Posterior vena cava (tissue), 2 donors: ENCODE data around the gene VWA1. TPM values are rescaled to one million over a fixed set of nuclear protein-coding genes. Genes with fewer than 3 reads are reported as not detected.
"Not testable (repeated sequence)": the region's sequence is repeated elsewhere in the genome, so short reads cannot be mapped to it uniquely, and the experiment has no call there.

Source experiments
- DNase-seq: peaks from one replicate; pipeline ENCODE4 v3.0.0-alpha.2; 2020; ENCODE audit warnings: low spot score
- intact Hi-C, 2 donors: fragments of 100-400 bp; cut with DNase I; formaldehyde crosslinking; loops; one replicate each; pipeline versions ENCODE4 v1.14.1 to v1.14.2; 2022 to 2023
- total RNA-seq, 2 donors: library from RNA; stranded (reverse); fragmentation: NEBNext Ultra II Directional; extraction: Animal tissue kit (Norgen Biotek cat#: 25700); gene quantifications; one replicate each; pipeline ENCODE4 v1.2.1, GENCODE V29; 2021
- donor health status: DM: yes; HTN: yes; CAD: no.
- donor health status: DM: yes; HTN: yes; CAD: no.

Gene VWA1
- total RNA-seq, 2 donors from 2014 or later: 59.8 to 67.7 TPM

DNA sequence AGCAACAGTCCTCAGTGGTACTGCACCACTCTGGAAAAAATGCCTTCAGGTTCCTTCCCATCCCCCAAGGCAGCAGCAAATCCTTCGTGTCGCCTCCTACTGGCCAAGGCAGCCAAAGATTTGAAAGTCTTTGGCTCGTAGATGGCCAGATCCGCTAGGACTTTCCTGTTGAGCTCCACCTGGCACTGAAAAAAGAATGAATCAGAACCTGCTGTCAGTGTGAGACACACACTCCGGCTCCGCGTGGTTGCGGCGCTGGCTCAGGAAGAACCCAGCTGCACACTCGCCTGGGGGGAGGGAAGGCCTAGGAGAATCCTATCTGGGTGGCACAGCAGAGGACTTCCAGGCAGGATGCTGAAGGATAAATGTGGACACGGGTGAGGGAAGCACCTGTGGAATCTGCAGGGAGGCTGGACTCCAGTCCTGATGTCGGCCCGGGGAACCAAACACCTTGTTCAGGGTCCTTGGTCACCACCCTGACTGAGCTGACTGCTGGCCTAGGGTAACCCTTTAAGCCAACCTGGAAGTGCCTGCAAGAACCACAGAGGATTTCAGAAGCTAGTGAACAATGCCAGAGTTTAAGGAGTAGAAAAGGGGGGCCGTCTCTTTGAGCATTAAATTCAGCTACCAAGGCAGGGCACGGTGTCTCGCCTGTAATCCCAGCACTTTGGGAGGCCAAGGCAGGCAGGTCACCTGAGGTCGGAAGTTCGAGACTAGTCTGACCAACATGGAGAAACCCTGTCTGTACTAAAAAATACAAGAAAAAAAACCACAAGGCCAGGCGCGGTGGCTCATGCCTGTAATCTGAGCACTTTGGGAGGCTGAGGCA lies 33.2 kb upstream of the VWA1 start:
- intact Hi-C loops: loop anchor here in 1 of 2 donors (5.0 kb wide), 1 partner anchor 35 kb away; the partner anchor contains the start of gene VWA1

DNA sequence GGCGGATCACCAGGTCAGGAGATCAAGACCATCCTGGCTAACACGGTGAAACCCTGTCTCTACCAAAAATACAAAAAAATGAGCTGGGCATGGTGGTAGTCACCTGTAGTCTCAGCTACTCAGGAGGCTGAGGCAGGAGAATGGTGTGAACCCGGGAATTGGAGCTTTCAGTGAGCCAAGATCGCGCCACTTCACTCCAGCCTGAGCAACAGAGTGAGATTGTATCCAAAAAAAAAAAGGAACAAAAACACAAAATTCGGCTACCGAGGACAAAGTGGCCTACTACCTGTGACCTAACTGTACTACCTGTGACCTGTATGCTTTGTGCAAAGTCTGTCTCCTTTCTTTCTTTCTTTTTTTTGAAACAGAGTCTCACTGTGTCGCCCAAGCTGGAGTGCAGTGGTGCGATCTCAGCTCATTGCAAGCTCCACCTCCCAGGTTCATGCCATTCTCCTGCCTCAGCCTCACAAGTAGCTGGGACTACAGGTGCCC lies 32.5 kb upstream of the VWA1 start:
- intact Hi-C loops: loop anchor here in 1 of 2 donors (5.0 kb wide), 1 partner anchor 34 kb away; the partner anchor contains the start of gene VWA1
- not testable (repeated sequence) for DNase-seq

More for the DNA sequence above, 33.2 kb upstream of the VWA1 start:
- DNase-seq: no peak

DNA sequence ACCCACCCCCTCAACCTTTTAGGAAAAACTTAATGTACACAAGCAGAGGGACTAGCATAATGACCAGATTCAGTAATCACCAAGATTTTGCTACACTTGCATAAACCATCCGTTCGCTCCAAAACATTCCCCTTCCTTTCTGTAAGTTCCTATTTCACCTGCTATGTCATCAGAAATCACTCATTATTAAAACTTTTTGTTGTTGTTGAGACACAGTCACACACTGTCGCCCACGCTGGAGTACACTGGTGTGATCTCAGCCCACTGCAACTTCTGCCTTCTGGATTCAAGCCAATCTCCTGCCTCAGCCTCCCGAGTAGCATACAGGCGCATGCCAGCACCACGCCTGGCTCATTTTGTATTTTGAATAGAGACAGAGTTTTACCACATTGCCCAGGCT lies 31.8 kb upstream of the VWA1 start:
- no peak for DNase-seq
- intact Hi-C loops: loop anchor here in 1 of 2 donors (5.0 kb wide), 1 partner anchor 34 kb away; the partner anchor contains the start of gene VWA1

DNA sequence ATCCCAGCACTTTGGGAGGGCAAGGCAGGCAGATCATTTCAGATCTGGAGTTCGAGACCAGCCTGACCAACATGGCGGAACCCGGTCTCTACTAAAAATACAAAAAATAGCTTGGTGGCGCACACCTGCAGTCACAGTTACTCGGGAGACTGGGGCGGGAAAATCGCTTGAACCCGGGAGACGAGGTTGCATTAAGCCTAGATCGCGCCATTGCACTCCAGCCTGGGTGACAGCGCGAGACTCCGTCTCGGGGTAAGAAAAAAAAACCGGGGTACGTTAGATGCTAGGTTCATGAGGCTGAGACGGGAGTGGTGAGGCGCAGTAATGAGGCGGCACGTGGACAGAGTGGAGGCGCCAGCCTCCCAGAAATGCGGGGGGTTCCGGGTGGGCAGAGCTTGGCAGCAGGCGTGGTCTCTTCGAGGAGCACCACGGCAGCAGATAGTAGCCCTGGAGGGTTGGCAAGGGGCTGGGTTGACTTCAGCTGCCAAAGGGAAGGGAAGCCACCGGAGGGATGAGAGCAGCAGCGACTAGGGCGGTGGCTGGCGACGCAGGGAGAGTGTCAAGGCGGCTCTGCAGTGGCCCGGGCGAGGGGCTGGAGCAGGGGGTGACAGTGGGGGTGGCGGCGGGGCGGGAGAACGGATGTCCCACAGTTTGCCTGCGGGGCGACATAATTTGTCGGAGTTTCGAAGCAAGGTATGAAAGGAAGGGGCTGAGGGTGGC lies 29.2 kb upstream of the VWA1 start:
- intact Hi-C loops: no loop called here
- no peak for DNase-seq

DNA sequence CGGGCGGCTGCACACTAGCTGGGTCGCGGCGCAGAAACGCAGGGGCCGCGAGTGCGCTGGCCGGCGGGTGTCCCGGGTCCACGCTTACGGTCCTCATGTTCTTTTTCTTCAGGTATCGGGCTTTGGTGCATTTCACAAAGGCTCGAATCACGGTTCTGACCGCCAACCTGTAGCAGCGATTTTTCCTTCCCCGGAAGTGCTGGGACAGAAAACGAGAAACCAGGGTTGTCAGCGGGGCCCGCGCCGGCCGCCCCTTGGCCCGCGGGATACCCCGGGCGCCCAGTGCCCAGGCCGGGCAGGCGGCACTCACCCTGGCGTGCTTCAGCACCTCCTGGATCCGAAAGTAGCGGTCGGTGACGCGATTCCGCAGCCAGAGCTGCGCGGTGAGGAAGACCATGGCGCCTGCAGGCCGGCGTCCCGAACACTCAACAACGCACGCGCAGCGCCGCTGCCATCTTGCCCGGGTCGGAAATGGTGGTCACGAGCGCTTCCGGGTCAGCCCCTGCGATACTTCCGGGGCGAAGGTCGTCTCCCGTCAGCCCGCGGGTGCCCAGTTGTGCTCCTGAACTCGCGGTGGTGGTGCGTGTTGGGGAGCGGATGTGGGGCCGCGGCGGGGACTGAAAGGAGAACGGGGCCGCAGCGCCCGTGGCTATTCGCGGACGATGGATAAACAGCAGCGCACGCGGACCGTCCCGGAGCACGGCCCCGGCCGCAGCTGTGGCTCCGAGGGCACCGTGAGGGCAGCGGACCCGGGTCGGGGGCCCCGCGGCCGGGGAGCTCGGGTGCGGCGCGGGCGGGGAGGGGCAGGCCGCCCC lies 28.5 kb upstream of the VWA1 start, which contains the start of gene MRPL20:
MRPL20 (minus strand) TSS at position 473 of the 815 bp plus-strand sequence; CDS start at position 397, 76 bp downstream.
- DNase-seq: peak; percentile 99
- intact Hi-C loops: no loop called here

DNA sequence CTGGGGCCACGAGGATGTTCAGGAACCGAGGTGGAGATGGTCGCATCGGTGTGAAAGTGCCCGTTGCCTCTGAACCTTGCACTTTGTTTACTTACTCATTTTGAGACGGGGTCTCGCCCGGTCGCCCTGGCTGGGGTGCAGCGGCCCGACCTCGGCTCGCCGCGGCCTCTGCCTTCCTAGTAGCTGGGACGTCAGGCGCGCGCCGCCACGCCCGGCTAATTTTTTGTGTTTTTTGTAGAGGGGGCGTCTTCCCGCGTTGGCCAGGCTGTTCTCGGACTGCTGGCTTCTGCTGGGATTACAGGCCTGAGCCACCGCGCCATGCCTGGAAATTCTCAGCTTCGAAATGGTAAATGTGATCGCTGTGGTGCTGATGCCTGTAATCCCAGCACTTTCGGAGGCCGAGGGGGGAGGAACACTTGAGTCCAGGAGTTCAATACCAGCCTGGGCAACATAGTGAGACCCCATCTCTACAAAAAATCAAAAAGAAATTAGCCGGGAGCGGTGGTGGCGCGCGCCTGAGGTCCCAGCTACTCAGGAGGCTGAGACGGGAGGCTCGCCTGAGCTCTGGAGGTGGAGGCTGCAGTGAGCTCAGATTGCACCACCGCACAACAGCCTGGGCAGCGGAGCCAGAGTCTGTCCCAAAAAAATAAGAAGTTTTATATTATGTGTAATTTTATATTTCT lies 27.7 kb upstream of the VWA1 start:
- intact Hi-C loops: no loop called here
- no peak for DNase-seq

DNA sequence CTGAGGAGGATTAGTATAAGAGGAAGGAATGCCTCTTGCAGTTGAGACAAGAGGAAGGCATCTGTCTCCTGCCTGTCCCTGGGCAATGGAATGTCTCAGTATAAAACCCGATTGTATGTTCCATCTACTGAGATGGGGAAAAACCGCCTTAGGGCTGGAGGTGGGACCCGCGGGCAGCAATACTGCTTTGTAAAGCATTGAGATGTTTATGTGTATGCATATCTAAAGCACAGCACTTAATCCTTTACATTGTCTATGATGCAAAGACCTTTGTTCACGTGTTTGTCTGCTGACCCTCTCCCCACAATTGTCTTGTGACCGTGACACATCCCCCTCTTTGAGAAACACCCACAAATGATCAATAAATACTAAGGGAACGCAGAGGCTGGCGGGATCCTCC lies 25.3 kb upstream of the VWA1 start:
- DNase-seq, intact Hi-C loops: not testable (repeated sequence)

DNA sequence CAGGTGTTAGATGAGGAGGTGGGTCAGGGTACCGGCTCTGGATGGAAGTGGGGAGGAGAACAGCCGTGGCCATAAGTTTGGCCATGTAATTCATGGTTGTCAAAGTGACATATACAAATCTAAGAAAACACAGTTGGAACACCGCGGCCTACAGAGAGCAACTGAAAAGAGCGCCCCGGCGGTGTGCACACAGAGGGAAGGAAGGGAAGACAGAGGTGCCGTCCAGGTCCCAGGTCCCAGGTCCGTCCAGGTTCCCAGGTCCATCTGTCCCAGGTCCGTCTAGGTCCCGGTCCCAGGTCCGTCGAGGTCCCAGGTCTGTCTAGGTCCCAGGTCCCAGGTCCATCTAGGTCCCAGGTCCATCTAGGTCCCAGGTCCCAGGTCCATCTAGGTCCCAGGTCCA lies 23.9 kb upstream of the VWA1 start:
- no peak for DNase-seq
- intact Hi-C loops: no loop called here

DNA sequence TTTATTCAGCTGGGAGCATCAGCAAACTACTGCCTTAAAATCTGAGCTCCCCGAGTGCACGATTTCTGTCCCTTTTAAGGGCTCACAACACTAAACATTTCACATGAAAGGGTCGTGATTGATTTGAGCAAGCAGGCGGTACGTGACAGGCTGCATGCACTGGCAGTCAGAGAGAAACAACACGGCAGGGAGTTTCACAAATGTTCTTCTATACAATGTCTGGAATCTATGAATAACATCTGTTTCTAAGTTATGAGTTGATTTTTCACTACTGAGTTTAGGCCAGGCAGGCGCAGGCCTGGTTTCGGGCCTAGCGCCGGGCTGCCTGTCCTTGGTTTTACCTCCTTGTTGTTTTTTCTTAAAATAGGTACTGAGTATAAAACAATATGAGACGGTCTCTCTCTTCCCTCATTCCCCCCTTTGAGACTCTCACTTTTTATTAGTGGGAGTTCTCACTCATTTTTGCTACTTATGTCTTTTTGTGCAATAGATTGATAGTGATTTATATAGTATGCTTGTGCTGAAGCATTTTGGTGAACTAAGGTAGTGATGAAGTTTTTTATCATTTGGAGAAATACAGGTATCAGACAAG lies 23.1 kb upstream of the VWA1 start:
- DNase-seq, intact Hi-C loops: not testable (repeated sequence)

DNA sequence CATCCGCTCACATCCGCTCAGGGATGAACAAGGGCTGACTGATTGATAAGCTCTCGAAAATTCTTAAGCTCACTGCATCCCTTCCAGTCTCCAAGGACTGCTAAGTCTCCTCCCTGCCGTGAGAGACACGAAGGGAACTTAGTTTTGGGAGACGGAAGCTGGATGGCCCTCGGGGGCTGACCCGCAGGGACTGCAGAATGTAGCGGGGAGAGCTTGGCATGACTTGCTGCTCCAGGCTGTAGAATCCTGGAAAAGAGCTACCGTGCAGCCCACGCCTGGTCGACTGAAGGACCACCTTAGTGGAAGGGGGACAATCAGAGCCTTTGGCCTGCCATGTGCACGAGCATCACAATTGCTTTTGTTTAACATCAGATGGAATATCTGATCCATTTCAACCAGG lies 19.7 kb upstream of the VWA1 start:
- no peak for DNase-seq
- intact Hi-C loops: no loop called here

DNA sequence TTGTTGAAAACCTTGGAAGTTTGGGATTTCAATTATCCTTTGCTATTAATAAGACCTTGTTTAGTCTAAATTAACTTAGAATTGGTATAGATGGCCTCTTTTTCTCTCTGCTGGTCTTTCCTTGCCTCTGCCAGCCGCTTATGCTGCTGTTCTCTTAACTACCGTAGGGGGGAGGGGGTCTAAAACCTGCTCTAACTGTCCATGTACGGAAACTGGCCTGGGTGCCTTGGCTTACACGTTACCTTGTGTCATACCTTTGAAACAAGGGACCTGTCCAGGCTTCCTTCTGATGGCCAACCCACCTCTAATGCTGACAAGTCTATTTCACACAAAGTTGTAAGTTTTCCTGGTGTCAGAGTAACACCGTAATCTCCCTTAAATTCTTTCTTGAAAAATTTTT lies 18.1 kb upstream of the VWA1 start:
- DNase-seq, intact Hi-C loops: not testable (repeated sequence)

DNA sequence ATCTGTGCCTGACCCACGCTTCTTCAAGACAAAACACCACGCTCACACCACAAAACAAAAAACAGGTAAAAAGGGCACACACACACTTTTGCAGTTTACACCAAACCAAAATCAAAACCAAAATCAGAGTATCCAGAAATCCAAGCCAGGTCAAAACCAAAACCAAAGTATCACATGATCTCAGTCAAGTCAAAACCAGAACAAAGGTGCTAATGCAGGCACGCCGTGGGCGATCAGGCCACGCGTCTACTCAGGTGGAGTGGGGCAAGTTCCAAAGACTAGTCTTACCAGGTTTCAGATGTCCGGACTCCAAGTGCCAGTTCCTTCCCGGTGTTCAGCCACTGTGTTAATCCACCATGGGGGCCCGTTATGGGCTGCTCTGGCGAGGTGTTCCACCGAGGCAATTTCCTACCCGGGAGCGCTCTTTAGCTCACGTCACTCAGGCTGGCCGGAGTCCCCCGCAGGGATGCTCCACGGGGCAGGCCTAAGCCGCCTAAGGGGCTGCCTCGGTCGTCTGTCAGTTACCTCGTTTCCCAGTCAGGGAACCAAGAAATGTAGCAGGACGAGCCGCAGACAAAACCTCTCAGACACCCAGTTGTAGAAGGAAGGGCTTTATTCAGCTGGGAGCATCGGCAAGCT lies 17.5 kb upstream of the VWA1 start:
- DNase-seq, intact Hi-C loops: not testable (repeated sequence)

DNA sequence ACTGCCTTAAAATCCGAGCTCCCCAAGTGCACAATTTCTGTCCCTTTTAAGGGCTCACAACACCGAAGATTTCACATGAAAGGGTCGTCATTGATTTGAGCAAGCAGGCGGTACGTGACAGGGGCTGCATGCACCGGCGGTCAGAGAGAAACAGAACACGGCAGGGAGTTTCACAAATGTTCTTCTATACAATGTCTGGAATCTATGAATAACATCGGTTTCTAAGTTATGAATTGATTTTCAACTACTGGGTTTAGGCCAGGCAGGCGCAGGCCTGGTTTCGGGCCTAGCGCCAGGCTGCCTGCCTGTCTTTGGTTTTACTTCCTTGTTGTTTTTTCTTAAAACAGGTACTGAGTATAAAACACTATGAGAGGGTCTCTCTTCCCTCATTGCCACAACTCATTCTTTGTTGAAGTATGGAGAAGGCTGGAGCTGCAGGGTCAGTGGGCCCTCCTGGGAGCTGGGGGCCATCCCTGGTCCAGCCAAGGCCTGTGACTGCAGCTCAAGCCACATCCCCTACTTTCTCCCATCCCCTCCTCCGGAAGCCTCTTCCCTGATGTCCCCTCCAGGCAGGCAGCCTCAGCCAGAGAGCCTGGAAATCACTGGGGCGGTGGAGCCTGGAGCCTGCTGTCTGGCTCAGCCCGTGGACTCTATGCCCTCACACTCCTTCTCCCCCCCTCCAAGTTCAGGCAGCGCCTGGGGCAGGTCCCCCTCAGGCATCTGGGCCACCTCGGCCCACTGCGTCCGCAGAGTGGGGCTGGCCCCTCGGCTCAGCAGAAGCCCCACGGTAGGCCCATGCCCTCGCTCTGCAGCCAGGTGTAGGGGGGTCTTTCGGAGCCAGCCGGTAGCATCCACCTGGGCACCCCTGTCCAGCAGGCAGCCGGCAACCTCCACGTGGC lies 16.8 kb upstream of the VWA1 start:
- intact Hi-C loops: no loop called here
- no peak for DNase-seq

DNA sequence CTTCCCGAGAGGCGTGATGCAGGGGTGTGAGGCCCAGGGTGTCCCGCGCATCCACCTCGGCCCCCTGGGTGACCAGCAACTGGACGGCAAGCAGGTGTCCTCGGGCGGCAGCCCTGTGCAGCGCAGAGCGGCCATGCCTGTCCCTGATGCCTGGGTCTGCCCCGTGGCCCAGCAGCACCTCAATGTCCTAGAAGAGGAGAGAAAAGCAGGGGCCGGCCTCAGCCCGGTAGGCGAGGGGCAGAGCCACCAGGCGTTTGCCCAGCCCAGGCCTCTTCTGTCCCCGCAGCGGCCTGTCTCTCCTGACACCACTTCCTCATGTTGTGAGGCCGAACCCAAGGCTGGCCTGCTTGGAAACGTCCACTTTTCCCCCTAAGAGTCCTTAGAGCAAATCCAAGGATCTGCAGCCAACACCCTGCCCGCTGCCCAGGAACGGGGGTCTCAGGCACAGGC lies 16.1 kb upstream of the VWA1 start:
- intact Hi-C loops: no loop called here
- no peak for DNase-seq

DNA sequence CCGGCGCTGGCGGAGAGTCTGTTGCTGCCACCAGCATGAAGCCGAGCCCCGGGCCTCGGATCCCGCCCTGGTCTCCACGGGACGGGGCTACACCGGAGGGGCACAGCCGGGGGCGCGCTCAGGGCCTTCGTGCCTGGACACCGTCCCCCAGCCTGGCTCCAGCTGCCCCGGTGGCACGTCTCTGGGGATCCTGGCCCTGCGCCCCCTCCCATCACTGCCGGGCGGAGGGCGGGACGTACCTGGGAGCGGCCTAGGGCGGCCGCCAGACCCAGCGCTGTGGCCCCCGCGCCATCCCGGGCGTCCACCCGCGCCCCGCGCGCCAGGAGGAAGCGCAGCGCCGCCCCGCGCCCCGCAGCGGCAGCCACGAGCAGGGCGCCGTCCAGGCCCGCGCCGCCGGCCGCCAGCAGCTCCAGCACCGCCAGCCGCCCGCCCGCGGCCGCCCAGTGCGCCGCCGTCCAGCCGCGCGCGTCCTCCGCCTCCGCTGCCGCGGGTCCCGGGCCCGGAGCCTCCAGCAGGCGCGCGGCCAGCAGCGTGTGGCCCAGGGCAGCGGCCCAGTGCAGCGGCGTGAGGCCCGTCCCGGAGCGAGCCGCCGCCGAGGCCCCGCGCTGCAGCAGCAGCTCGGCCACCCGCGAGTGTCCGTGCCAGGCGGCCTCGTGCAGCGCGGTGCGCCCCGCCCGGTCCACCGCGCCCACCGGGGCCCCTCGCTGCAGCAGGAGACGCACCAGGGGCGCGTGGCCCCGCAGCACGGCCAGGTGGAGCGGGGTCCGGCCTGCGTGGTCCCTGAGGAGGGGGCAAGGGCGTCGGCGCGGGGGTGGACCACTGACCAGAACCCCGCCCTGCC lies 15.5 kb upstream of the VWA1 start:
- intact Hi-C loops: no loop called here
- DNase-seq: no peak

DNA sequence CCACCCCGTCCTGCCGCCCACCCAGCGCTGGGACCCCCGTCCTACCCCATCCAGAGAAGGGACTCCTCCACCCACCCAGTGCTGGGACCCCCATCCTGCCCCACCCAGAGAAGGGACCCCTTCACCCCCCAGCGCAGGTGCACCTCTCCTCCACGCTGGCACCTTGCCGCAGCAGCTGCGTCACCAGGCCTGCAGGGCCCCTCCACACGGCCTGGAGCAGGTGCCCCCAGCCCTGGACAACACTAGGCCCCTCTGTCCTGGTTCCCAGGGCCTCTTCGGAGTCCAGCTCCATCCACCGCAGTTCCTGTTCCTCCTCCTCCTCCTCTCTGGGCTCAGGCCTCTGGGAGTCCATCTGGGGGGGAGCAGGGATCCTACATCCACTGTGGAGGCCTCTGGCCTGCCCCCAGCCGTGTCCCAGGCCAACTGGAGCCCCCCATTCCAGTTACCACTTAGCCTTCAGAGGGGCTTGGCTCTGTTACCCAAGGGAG lies 14.8 kb upstream of the VWA1 start:
- intact Hi-C loops: no loop called here
- peak; percentile 60 for DNase-seq
